ENCODE results near the gene BORCS6. TPM values are rescaled to one million over a fixed set of nuclear protein-coding genes. Genes with fewer than 3 reads are reported as not detected.

Gene BORCS6
- total and polyA plus RNA-seq, 2 of the 13 experiments (the other 11 are each of a cell fraction or from before 2014, with no cell fraction given), result 2.0 to 5.1 TPM

GRCh38 chr17:8153957-8154607 lies 35.9 kb downstream of the BORCS6 start (continued):
- TF ChIP-seq AFF4 (CRISPR knock-in tag; IDR thresholded peaks at IDR 0.05) (no peak), FOXM1 (CRISPR knock-in tag; IDR thresholded peaks at IDR 0.05) (no peak), SYNCRIP (IDR thresholded peaks at IDR 0.05; ENCODE audit: insufficient read depth, low read depth, low read length) (no peak), RAD21 (CRISPR knock-in tag; IDR thresholded peaks at IDR 0.05) (no peak), ETV6 (CRISPR knock-in tag; conservative IDR thresholded peaks at IDR 0.05) (no peak), ZNF639 (CRISPR knock-in tag; conservative IDR thresholded peaks at IDR 0.05) (no peak), ZSCAN29 (CRISPR knock-in tag; conservative IDR thresholded peaks at IDR 0.05) (no peak), PRDM4 (CRISPR knock-in tag; IDR thresholded peaks at IDR 0.05; ENCODE audit: borderline replicate concordance) (no peak), RBAK (CRISPR knock-in tag; IDR thresholded peaks at IDR 0.05) (no peak), ZBTB10 (CRISPR knock-in tag; IDR thresholded peaks at IDR 0.05; ENCODE audit: borderline replicate concordance) (no peak), EED (CRISPR knock-in tag; IDR thresholded peaks at IDR 0.05) (no peak), DZIP1 (CRISPR knock-in tag; IDR thresholded peaks at IDR 0.05) (no peak), ZC3H4 (CRISPR knock-in tag; IDR thresholded peaks at IDR 0.05; ENCODE audit: borderline replicate concordance) (no peak), MBD4 (IDR thresholded peaks at IDR 0.05; ENCODE audit: borderline replicate concordance, low read length) (no peak), GZF1 (CRISPR knock-in tag; IDR thresholded peaks at IDR 0.05) (no peak)

All from HepG2 (cell line).